GM21737 (cell line): ENCODE data around the gene GSDME.
"Not testable (repeated sequence)": the region's sequence is repeated elsewhere in the genome, so short reads cannot be mapped to it uniquely, and the experiment has no call there.

ENCODE experiments used
- ATAC-seq: cut with Tn5 transposase; IDR thresholded peaks from one replicate; pipeline ENCODE4 v1.9.1; 2021; ENCODE audit warnings: mild to moderate bottlenecking, moderate library complexity; ENCODE audit not compliant: unreplicated experiment

Gene GSDME

DNA sequence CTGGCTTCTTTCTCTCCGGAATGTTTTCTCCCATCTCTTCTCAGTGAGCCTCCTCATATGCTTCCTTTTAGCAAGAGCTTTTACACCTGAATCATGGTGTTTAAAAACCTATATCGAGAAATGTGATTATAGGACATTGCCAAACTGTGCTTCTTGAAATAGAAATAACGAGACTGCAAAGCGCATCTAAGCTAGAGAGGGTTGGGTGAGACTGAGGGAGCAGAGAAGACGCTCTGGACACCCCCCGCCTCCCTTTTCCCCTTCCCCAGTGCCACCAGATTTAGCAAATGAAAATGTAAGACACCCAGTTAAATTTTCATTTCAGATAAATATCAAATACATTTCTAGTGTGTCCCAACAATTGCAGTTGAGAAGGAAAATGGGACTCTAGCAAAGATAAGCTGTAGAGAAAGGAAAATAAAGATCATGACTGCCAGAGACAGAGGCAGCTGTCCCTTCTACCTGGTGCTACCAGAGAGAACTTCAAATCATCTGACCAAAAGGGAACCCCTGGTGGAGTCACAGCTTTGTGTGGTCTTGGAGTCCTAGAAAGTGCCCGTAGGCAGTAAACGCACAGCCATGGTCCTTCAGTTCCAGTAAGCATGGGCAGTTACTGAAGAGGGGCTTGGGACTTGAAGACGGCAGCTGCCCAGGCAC is 14.6 kb downstream of the GSDME start:
- ATAC-seq: no peak

DNA sequence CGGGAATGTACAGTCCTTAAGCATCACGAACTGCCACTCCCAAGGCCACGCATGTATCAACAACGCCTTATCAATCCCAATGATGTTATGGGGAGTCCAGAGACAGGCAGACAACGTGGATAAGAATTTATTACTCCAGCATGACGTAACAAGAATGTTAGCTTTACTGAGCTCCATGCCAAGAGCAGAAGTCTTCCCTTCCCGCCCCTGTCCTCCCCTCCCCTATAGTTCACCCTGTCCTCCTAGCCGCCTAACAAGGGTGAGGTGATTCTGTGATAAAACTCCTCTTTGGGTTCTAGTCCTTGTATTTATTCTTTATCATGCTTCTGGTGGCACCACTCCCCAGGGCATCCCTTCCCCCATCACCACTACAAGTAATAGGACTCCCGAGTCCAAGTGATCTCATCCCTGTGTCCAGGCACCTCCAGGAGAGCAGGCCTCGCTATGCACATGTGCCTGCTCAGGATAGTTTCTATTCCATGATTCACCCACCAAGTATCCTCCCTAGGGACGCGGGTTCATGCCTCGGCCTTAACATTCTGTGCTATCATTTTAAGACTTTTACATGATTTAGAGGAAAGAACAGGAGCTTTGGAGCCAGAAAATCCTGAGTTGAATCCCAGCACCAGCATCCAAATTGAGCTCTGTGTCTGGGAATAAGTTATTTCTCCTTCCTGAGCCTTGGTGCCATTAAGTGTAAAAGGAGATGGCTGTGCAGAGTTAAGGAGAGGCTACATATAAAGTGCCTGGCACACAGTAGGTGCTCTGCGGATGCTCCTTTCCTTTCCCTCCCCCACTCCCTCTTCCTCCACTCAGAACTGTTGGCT is 15.4 kb downstream of the GSDME start:
- no peak for ATAC-seq

DNA sequence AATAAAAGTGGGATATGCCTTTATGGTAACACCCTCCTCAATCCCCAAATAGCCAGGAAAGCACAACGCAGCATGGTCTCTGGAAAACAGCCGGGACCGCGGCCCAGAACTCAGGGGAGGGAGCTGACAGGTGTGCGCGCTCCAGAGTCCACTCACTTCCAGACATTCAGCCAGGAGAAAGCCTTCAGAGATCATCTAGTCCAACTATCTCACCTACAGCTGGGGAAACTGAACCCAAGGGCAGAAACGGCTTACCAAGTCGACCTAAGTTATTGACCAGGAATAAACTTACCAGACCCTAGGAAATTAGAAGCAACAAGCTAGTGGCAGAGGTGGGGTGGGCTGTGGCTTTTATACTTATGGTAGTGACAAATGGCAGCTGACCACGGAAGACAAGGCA is 16.4 kb downstream of the GSDME start:
- ATAC-seq: no peak

DNA sequence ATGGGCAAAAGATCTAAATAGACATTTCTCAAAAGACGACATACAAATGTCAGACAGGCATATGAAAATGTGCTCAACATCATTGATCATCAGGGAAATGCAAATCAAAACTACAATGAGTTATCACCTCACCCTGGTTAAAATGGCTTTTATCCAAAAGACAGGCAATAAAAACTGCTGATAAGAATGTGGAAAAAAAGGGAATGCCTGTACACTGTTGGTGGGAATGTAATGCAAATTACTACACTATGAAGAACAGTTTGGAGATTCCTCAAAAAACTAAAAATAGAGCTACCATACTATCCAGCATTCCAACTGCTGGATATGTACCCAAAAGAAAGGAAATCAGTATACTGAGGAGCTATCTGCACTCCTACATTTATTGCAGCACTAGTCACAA is 18.0 kb downstream of the GSDME start:
- ATAC-seq: no peak

DNA sequence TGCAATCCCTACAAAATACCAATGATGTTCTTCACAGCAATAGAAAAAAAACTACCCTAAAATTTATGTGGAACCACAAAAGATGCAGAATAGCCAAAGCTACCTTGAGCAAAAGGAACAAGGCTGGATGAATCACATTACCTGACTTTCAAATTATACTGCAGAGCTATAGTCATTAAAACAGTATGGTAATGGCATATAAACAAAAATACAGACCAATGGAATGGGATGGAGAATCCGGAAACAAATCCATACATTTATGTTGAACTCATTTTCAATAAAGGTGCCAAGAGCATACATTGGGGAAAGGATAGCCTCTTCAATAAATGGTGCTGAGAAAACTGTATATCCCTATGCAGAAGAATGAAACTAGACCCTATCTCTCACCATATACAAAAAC is 18.7 kb downstream of the GSDME start:
- no peak for ATAC-seq

DNA sequence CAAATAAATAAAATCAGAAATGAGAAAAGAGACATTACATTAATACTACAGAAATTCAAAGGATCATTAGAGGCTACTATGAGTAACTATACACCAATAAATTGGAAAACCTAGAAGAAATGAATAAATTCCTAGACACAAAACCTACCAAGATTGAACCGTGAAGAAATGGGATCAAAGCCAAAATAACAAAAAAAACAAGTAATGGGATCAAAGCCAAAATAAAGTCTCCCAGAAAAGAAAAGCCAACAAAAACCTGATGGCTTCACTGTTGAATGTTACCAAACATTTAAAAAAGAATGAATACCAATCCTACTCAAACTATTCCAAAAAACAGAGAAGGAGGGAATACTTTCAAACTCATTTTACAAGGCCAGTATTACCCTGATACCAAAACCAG is 20.0 kb downstream of the GSDME start:
- ATAC-seq: no peak

DNA sequence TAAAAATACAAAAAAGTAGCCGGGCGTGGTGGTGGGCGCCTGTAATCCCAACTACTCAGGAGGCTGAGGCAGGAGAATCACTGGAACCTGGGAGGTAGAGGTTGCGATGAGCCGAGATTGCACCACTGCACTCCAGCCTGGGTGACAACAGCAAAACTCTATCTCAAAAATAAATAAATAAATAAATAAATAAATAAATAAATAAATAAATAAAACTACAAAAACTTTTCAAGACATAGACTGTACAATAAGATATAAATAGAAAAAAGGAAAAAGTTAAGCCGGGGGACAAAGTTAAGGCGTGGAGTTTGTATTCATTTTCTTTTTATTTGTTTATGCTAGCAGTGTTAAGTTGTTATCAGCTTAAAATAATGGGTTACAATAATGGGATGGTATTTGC is 21.7 kb downstream of the GSDME start:
- ATAC-seq: not testable (repeated sequence)

DNA sequence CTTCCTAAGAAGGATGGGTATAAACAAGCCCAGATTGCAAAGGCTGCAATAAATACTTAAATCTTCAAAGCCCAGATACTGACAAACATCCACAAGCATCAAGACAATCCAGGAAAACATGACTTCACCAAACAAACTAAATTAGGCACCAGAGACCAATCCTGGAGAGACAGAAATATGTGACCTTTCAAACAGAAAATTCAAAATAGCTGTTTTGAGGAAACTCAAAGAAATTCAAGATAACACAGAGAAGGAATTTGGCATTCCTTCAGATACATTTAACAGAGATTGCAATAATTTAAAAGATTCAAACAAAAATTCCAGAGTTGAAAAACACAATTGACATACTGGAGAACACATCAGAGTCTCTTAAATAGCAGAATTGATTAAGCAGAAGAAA is 23.0 kb downstream of the GSDME start:
- ATAC-seq: no peak

DNA sequence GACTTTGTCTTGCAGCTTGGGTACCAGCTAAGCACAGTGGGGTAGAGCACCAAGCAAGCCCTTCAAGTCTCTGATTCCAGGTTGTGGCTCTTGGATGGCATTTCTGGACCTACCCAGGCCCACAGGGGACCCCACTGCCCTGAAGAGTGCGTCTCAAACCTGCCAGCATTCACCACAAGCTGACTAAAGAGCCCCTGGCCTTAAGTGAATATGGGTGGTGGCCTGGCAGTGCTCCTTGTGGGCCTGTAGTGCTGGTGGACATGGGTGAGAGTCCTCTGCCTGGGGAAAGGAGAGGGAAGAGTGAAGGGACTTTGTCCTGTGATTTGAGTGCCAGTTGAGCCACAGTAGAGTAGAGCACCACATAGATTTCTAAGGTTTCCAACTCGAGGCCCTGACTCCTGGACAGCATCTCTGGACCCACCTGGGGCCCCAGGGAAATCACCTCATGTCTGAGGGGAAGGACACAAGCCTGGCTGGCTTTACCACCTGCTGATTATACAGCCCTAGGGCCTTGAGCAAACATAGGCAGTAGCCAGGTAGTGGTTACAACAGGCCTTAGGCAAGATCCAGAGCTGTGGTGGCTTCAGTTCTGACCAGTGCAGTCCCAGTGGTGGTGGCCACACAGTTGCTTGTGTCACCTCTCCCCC is 23.7 kb downstream of the GSDME start:
- ATAC-seq: no peak

DNA sequence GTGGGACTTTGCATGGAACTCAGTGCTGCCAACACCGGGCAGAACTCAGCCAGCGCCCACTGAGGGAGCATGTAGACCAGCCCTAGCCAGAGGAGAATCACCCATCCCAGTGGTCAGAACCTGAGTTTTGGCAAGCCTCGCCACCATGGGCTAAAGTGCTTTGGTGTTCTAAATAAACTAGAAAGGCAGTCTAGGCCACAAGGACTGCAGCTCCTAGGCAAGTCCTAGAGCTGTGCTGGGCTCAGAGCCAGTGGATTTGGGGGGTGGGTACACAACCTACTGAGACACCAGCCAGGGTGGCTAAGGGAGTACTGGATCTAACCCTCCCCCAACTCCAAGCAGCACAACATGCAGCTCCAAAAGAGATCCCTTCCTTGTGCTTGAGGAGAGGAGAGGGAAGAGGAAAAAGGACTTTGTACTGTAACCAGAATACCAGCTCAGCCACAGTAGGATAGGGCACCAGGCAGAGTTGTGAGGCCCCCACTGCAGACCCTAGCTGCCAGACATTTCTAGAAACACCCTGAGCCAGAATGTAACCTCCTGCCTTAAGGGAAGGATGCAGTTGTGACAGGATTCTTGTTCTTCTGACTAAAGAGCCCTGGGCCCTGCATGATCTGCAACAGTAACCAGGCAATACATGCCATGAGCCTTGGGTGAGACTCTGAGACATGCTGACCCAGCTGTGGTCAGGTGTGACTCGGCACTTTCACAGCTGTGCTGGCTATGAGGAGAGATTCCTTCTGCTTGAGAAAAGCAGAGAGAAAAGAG is 24.4 kb downstream of the GSDME start:
- peak; percentile 44 for ATAC-seq

DNA sequence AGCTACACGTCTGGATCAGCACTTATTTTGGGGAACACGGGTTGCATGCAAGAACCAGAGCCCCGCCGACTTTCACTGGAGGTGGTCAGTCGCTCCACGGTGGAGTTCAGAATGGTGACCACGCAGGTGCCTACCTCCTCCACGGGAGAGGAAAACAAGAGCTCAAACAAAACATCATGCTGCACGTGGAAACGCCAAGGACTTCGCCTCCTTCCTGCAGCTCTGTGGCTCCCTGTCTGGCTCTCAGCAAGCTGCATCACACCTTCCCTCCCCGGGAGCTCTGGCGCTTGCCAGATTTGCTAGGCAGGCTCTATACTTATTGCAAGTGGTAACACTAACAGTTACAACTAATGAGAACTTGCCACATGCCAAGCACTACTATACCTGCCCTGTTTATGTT is 26.0 kb downstream of the GSDME start:
- no peak for ATAC-seq

DNA sequence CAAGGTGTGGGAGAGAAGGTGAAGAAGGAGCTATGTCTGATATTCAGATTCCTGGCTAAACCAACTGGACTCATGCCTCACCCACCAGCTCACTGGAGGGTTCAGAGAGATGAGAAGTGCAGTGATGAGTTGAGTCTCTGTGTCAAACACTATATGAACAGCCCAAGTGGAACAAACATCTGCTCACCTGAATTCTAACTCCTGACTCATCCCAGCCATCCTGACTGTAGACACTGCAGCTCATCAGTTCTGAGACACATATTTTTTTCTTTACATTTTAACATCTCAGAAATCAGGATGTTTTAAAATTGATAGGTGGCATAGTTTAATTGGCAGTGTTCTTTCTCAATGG is 27.3 kb downstream of the GSDME start:
- ATAC-seq: no peak

DNA sequence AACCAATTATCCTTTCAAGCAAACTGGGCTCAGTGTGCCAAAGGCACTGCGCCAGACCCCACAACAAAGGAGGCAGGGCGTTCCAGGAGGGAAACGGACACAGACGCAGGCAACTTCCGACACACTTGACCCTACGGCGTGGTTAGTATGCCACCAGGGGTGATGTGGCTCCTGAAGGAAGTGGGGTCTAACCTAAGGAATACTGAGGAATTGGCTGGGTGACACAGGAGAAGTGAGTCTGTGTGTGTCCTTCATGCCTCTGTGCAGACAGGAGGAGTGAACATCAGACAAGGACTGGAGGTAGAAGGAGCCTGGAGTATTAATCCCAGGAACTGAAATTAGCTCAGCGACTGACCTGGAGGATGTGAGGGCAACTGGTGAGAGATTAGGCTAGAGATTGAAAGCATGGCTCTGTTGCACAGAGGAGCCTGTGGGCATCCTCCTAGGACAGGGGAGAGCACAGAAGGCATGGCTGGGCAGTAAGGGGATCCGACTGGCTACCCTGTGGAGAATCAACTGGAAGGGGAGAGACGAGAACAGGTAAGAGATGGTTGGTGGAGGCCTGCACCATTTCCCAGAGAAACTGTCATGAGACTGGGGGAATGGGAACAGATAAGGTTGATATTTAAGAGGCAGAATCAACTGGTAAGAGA is 27.8 kb downstream of the GSDME start:
- no peak for ATAC-seq

DNA sequence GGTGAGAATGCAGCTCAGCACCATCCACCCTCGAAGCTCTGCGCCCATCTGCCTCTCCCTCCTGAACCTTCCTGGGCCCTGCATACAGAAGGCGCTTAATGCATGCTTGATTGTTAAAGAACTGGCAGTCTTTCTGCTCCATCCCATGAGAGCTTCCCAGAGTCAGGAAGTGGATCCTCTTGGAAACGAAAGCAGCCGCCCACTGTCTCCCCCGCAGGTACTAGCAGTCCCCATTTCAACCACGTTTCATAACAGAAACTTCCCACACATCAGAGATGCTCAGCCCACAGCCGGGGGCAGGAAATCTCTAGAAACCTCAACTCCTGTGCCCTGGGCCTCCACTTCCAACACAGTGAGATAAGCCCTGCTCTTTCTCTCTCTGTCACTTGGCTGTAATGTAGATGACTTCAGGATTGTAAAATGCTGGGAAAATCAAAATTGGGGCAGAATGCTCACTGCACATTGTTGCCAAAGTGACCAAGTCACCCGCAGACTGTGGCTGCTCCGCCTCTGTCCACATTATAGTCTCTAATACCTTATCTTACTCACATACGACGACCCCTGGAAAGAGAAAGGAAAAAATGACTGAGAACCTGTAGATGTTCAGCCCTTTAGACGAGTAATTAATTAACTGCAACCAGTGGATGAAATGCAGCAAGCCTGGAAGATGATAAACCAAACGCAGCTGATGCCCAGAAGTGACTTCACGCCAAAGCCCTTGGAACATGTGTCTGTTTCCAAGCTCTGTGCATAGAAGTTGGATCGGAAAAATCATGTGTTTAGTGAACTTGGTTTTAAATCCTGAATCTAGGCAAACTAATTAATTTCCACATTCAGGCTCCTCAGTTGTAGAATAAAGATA is 28.5 kb downstream of the GSDME start:
- no peak for ATAC-seq

DNA sequence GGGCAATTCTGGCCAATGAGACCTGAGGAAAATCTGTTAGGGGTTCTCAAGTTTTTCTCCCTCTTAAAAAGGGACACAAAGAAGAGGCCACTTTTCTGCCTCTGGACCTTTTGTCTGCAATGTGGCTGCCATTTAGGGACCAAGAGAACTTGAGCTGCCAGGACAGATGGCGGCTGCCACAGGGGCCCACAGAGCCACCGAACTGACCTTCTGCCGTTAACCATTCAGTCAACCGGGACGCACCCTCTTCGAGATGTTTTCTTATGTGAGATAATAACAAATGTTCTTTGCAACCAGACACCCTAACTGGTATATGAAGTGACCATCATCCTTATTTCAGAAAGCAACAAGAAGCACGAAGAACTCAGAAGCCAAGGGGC is 29.2 kb downstream of the GSDME start:
- ATAC-seq: no peak

DNA sequence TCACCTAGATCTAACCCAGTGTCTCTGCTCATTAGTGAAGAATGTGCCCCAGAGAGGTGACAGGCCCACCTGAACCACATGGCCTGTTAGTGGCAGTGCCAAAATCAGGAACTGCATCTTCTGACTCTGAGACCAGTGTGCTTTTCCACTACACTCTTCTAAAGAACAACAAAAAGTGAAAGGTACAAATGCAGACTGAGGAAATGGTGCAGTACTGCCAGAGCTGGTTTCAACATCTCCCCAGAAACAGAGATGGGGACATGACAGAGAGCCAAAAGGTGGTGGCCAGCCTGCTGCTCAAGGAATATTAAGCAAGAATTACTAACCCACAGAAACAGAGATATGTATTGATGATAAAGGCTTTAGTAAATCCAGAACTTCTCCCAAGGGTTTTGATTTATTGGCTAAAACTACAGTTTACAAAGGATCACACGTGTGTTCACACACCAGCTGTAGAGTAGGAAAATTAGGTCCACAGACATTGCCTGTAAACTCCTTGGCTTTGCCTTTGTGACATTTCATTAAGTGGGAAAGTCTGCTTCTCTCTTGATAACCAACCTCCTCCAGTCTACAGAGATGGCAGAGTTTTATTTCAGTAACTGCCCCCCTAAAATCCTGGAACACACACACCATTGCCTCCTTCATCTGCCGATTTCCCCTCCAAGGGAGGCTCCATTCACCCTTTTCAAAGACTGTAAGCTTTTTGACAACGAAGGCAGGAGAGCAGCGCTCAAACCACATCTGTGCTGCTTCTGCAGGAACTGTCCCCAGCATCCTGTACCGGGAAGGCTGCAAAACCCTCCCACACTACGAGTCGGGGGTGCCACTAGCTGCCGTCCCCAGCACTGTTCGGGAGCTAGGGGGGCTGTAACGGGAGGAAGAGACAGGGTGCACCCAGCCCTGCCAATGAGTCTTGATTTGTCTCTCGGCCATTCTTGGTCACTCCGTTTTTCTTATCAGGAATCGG is 29.8 kb downstream of the GSDME start:
- peak; percentile 64 for ATAC-seq

DNA sequence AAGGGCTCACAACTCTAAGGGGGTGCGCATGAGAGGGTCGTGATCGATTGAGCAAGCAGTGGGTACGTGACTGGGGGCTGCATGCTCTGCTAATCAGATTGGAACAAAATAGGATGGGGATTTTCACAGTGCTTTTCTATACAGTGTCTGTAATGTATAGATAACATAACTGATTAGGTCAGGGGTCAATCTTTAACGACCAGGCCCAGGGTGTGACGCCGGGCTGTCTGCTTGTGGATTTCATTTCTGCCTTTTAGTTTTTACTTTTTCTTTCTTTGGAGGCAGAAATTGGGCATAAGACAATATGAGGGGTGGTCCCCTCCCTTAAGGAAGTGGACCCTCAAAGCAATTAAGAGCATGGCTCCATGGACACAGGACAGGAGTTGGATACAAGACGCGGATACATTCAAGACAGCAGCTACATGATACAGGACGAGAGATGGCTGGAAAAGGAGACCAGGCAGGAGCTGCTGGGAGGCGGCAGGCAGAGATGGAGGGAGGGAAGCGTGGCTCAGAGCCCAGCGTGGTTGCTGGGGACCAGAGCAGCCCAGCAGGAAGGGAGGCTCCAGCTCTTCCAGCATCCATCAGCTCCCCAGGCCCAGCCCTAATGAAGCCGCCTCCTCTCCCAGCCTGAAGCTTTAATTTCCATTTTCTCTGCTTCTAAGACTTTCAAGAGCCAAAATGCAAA is 31.6 kb downstream of the GSDME start:
- no peak for ATAC-seq

DNA sequence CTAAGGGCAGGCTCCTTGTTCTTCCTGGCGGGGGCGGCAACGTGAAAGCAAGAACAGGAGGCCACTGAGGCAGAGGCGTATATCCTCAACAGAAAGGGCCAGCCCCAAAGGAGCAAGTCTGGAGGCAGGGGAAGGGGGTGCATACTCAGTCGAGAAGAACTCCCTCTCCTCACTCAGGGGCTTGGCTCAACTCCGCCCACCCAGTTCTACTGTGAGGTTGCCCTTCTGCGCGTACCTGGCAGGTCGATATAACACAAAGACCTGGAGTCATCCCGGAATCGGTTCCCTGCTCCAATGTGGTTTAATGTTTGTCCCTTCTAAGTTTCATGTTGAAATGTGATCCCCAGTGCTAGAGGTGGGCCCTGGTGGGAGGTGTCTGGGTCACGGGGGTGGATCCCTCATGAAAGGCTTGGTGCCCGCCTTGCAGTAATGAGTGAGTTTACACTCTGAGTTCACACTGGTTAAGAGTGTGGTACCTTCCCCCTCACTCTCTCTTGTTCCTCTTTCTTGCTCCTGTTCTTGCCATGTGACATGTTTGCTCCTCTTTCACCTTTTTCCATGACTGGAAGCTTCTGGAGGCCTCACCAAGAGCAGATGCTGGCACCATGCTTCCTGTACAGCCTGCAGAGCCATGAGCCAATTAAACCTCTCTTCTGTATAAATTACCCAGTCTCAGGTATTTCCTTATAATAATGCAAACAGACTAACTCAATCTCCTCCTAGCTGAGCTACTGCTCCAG is 32.6 kb downstream of the GSDME start:
- no peak for ATAC-seq
